ENCODE measurements around the gene MEGF9. TPM values are rescaled to one million over a fixed set of nuclear protein-coding genes. Genes with fewer than 3 reads are reported as not detected.

The MEGF9 gene
- polyA plus RNA-seq, 1 donor (not counting 4 experiments of a cell fraction or from before 2014, with no cell fraction given): 11.2 TPM

GRCh38 chr9:120621941-120622340 is 92.3 kb downstream of the MEGF9 start:
- peaks cover 14% of the 10 kb centered on the region for H3K4me1 ChIP-seq (ENCODE audit: control insufficient read depth, extremely low read depth, insufficient read depth, low read length)
- no peaks in the 10 kb centered on the region for H3K9me1 ChIP-seq (ENCODE audit: control insufficient read depth, extremely low read depth, insufficient read depth, low read length)
- no peaks in the 10 kb centered on the region for H3K36me3 ChIP-seq (ENCODE audit: control insufficient read depth in 2 of 2, extremely low read depth in 1 of 2, insufficient read depth in 2 of 2, low read length in 2 of 2)
- no peaks in the 10 kb centered on the region for H3K79me2 ChIP-seq (ENCODE audit: control insufficient read depth, insufficient read depth, low read length)
- no peak overlapping the region for H3K4me3 ChIP-seq (ENCODE audit: control insufficient read depth in 2 of 3, extremely low read depth in 1 of 3, insufficient read depth in 2 of 3, low read depth in 1 of 3, low read length in 3 of 3)
- H3K9me3 ChIP-seq (ENCODE audit: control insufficient read depth, low read depth, low read length): no peaks in the 10 kb centered on the region
- no peaks in the 10 kb centered on the region for H4K20me1 ChIP-seq (ENCODE audit: control insufficient read depth, extremely low read depth, insufficient read depth, low read length)
- H3K9ac ChIP-seq (ENCODE audit: control insufficient read depth, extremely low read depth, insufficient read depth, low read length): no peak overlapping the region
- dilution Hi-C loops (cut with MboI; ENCODE audit: extremely low pct_ligation_motif_present, low sequenced_read_pairs): no loop called here
- H2AFZ ChIP-seq (ENCODE audit: control insufficient read depth, low read length): no peak overlapping the region
- no peak for DNase-seq (ENCODE audit: low read depth, low spot score)
- TF ChIP-seq CTCF (optimal IDR thresholded peaks at IDR 0.05 in 1 of 3, IDR thresholded peaks at IDR 0.05 in 1 of 3, conservative IDR thresholded peaks at IDR 0.05 in 1 of 3; ENCODE audit: extremely low read depth in 1 of 3, insufficient read depth in 2 of 3, low read length in 3 of 3): no peak
- TF ChIP-seq EZH2 (IDR thresholded peaks at IDR 0.05; ENCODE audit: low read length): no peak
- FAIRE-seq: no peak
- H3K4me2 ChIP-seq (ENCODE audit: control insufficient read depth, extremely low read depth, insufficient read depth, low read depth, low read length): no peak overlapping the region
- no peak overlapping the region for H3K27ac ChIP-seq (ENCODE audit: control insufficient read depth, insufficient read depth, low read length)
- H3K27me3 ChIP-seq (ENCODE audit: control insufficient read depth, extremely low read depth, insufficient read depth, low read length): no peaks in the 10 kb centered on the region

GRCh38 chr9:120619751-120620655 is 94.3 kb downstream of the MEGF9 start:
- H3K4me3 ChIP-seq (ENCODE audit: control insufficient read depth in 2 of 3, extremely low read depth in 1 of 3, insufficient read depth in 2 of 3, low read depth in 1 of 3, low read length in 3 of 3): no peak overlapping the region
- H3K4me1 ChIP-seq (ENCODE audit: control insufficient read depth, extremely low read depth, insufficient read depth, low read length): peaks cover 12% of the 10 kb centered on the region
- H2AFZ ChIP-seq (ENCODE audit: control insufficient read depth, low read length): no peak overlapping the region
- no peak overlapping the region for H3K27ac ChIP-seq (ENCODE audit: control insufficient read depth, insufficient read depth, low read length)
- no peaks in the 10 kb centered on the region for H3K36me3 ChIP-seq (ENCODE audit: control insufficient read depth in 2 of 2, extremely low read depth in 1 of 2, insufficient read depth in 2 of 2, low read length in 2 of 2)
- H3K79me2 ChIP-seq (ENCODE audit: control insufficient read depth, insufficient read depth, low read length): no peaks in the 10 kb centered on the region
- no peaks in the 10 kb centered on the region for H3K27me3 ChIP-seq (ENCODE audit: control insufficient read depth, extremely low read depth, insufficient read depth, low read length)
- DNase-seq (ENCODE audit: low read depth, low spot score): no peak
- no peaks in the 10 kb centered on the region for H3K9me3 ChIP-seq (ENCODE audit: control insufficient read depth, low read depth, low read length)
- no peak overlapping the region for H3K9ac ChIP-seq (ENCODE audit: control insufficient read depth, extremely low read depth, insufficient read depth, low read length)
- H3K4me2 ChIP-seq (ENCODE audit: control insufficient read depth, extremely low read depth, insufficient read depth, low read depth, low read length): no peak overlapping the region
- peak; percentile 36 for FAIRE-seq
- no peaks in the 10 kb centered on the region for H3K9me1 ChIP-seq (ENCODE audit: control insufficient read depth, extremely low read depth, insufficient read depth, low read length)
- TF ChIP-seq EZH2 (IDR thresholded peaks at IDR 0.05; ENCODE audit: low read length) (no peak), CTCF (optimal IDR thresholded peaks at IDR 0.05 in 1 of 3, IDR thresholded peaks at IDR 0.05 in 1 of 3, conservative IDR thresholded peaks at IDR 0.05 in 1 of 3; ENCODE audit: extremely low read depth in 1 of 3, insufficient read depth in 2 of 3, low read length in 3 of 3) (peak; percentile 51 to 73 (median 70))
- dilution Hi-C loops (cut with MboI; ENCODE audit: extremely low pct_ligation_motif_present, low sequenced_read_pairs): no loop called here
- H4K20me1 ChIP-seq (ENCODE audit: control insufficient read depth, extremely low read depth, insufficient read depth, low read length): no peaks in the 10 kb centered on the region

Data from keratinocyte (primary cell).